Measurements from ENCODE around the gene SLC5A10.
"Not testable (repeated sequence)": the region's sequence is repeated elsewhere in the genome, so short reads cannot be mapped to it uniquely, and the experiment has no call there.

The SLC5A10 gene

GRCh38 chr17:18951941-18952842 is at the start of gene SLC5A10:
SLC5A10 (plus strand) TSS chr17:18952165; CDS start chr17:18952206, 41 bp downstream.
- no peak for DNase-seq (ENCODE audit: extremely low read depth in 1 of 2, low read depth in 1 of 2)

DNA sequence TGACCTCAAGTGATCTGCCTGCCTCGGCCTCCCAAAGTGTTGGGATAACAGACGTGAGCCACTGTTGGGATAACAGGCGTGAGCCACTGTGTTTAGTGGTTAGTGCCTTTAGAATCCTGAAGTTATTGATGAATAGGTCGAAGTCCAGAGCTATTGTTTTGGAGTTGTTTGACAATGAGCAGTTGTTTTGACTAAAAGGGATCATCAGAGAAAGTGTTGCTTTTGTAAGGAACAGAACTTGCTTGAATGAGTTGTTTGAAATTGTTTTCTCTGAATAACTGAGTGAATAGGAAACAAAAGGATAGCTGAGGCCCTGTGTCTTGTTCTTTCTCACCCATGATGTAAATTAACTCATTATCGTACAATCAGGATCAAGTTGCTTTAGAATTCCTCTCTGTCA is 47.5 kb upstream of the SLC5A10 start:
- no peak for DNase-seq (ENCODE audit: extremely low read depth in 1 of 2, low read depth in 1 of 2)

DNA sequence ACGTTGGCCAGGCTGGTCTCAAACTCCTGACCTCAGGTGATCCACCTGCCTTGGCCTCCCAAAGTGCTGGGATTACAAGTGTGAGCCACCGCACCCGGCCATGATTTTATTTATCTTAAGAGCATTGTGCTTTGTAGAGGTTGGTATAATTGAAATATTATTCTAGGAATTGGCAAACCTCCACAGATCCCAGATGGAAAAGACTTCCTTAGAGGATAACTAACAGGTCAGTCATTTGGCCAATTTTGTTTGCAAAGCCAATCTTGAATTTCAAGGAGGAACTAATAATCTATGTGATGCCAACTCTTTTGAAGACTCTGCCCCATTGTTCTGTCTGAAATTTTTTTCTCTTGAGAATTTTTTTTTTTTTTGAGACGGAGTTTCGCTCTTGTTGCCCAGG is 46.7 kb upstream of the SLC5A10 start:
- DNase-seq (ENCODE audit: extremely low read depth in 1 of 2, low read depth in 1 of 2) = no peak

DNA sequence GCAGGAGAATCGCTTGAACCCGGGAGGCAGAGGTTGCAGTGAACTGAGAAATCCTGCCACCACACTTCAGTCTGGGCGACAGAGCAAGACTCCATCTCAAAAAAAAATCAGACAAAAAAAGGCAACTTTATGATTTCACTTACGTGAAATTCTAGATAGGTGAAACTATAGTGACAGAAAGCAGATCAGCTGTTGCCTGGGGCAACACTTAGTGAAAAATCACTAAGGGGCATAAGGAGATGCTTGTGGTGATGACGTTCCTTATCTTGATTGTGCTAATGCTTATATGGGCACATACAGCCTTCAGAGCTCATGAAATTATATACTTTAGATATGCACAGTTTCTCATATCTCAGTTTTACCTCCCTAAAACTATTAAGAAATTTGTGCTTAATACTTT is 41.6 kb upstream of the SLC5A10 start:
- DNase-seq (ENCODE audit: extremely low read depth in 1 of 2, low read depth in 1 of 2) = no peak

DNA sequence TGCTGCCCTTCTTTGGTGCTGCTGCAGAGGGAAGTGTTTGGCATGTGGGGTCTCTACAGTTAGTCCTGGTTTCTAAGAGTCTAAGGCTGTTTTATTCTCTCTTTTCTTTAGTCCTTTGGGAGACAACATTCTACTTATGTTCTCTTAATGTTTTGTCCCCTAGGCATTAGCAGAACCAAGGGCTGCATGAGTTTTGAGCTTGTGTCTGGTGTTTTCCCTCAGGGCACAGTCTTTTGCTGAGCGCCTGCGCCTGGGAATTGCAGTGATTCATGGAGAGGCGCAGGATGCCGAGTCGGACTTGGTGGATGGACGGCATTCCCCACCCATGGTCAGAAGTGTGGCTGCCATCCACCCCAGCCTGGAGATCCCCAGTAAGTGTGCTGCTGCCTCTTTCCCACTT is 41.1 kb upstream of the SLC5A10 start:
- DNase-seq (ENCODE audit: extremely low read depth in 1 of 2, low read depth in 1 of 2) = no peak

- no peak for DNase-seq (ENCODE audit: extremely low read depth in 1 of 2, low read depth in 1 of 2)
These were observed 35.0 kb upstream of the SLC5A10 start for GRCh38 chr17:18916816-18917500.

GRCh38 chr17:18917506-18918032 is 34.4 kb upstream of the SLC5A10 start:
- DNase-seq (ENCODE audit: extremely low read depth in 1 of 2, low read depth in 1 of 2) = no peak

DNA sequence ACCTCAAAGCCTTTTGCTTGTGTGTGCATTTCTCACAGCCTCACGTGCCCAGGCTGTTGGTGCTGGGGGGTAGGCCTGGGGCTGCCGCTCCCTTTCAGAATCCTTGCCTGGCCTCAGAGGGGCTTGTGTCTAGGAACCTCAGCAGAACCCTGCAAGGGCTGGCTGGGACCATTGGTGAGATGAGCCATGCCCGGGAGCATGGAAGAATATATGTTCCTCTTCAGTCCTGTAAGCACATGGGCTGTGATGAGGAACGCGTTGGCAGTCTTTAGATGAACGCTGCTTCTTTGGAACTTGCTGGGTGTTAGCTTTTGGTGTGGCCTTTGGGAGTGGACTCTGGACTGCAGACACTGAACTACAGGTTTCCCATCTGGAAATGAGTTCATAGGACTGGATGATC is 32.0 kb upstream of the SLC5A10 start:
- DNase-seq (ENCODE audit: extremely low read depth in 1 of 2, low read depth in 1 of 2) = no peak

DNA sequence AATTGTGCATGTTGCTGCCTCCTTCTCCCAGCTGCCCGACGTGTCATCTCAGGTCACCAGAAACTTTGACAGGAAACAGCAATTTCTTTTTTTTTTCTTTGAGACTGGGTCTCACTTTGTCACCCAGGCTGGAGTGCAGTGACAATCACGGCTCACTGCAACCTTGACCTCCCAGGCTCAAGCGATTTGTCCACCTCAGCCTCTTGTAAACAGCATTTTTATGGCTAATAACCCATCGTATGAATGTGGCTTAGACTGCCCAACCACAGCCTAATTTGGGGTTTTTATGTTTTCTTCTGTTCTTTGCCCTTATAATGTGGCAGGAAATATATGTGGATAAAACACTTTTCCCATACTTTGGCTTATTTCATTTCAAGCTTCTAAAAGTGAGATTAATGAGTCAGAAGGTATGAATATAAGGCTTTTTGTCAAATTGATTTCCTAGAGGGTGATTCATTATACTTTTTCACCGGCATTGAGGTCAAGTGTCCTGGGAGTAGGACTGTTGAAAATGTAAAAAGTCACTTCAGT is 31.0 kb upstream of the SLC5A10 start:
- no peak for DNase-seq (ENCODE audit: extremely low read depth in 1 of 2, low read depth in 1 of 2)

GRCh38 chr17:18921485-18921884 is 30.5 kb upstream of the SLC5A10 start:
- DNase-seq (ENCODE audit: extremely low read depth in 1 of 2, low read depth in 1 of 2) = no peak

- no peak for DNase-seq (ENCODE audit: extremely low read depth in 1 of 2, low read depth in 1 of 2)
These were observed 30.0 kb upstream of the SLC5A10 start for GRCh38 chr17:18921912-18922451.

DNA sequence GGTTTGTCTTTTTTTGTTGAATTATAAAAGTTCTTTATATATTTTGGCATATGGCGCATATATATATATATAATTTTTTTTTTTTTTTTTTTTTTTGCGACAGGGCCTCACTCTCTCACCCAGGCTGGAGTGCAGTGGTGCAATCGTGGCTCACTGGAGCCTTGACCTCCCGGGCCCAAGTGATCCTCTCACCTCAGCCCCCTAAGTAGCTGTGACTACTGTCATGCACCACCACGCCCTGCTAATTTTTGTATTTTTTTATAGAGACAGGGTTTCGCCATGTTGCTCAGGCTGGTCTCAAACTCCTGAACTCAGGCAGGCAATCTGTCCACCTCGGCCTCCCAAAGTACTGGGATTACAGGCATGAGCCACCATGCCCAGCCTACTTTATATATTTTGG is 29.4 kb upstream of the SLC5A10 start:
- DNase-seq (ENCODE audit: extremely low read depth in 1 of 2, low read depth in 1 of 2) = not testable (repeated sequence)

GRCh38 chr17:18925187-18925586 is 26.8 kb upstream of the SLC5A10 start:
- no peak for DNase-seq (ENCODE audit: extremely low read depth in 1 of 2, low read depth in 1 of 2)

- DNase-seq (ENCODE audit: extremely low read depth in 1 of 2, low read depth in 1 of 2) = no peak
These were observed 23.3 kb upstream of the SLC5A10 start for GRCh38 chr17:18928628-18929125.

GRCh38 chr17:18932360-18933055 is 19.5 kb upstream of the SLC5A10 start:
- no peak for DNase-seq (ENCODE audit: extremely low read depth in 1 of 2, low read depth in 1 of 2)

DNA sequence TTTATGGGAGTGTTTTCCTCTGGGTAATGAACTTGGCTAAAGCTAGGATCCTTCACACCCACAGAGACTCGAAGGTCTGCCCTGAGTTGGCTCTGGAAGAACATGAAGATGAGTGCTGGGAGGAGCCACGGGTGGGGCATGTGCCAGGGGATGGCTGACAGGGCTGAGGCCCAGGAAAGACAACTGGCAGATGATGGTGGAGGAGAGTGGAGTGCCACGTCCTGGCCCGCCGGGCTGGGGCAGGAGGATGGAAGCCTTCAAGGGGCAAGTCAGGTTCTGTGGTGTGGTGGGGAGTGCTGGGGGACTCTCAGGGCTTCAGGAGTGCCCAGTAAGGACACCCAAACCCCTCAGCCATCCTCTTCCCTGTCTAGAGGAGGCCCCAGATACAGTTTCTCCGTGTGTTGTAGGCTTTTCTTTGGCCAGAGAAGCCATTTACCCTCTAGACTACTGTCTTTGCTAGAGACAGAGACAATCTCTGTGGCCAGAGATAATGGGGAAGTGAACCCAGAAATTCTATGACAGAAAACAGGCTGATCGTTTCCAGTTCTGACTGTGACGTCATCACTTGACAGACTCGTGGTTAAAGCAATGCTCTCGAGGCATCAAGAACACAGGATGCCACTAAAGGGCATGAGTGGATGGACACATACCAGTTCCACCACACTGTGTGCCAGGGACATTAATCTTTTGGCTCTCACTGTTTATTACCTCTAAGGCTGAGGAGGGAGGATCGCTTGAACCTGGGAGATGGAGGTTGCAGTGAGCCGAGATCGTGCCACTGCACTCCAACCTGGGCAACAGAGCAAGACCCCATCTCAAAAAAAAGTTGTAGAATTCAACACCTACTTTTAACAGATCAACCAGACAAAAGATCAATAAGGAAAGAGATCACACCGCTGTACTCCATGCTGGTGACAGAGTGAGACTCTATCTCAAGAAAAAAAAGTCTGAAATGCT is 18.6 kb upstream of the SLC5A10 start:
- DNase-seq (ENCODE audit: extremely low read depth in 1 of 2, low read depth in 1 of 2) = no peak

- DNase-seq (ENCODE audit: extremely low read depth in 1 of 2, low read depth in 1 of 2) = no peak
These were observed 13.8 kb upstream of the SLC5A10 start for GRCh38 chr17:18937981-18938691.

DNA sequence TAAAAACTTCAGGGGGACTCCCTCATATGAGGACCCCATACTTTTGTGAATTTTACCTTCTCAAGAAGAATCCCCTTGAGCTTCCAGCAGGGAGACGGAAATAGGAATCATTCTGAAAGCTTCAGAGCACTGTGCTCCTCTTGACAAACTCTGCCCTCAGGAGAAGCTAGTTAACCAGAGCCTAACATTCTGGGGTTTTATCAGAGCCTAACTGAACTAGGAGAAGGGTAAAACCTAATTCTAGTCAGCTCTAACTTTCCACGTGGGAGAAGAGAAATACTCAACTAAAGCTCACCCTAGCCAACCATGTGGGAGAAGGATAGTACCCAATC is 13.3 kb upstream of the SLC5A10 start:
- no peak for DNase-seq (ENCODE audit: extremely low read depth in 1 of 2, low read depth in 1 of 2)

DNA sequence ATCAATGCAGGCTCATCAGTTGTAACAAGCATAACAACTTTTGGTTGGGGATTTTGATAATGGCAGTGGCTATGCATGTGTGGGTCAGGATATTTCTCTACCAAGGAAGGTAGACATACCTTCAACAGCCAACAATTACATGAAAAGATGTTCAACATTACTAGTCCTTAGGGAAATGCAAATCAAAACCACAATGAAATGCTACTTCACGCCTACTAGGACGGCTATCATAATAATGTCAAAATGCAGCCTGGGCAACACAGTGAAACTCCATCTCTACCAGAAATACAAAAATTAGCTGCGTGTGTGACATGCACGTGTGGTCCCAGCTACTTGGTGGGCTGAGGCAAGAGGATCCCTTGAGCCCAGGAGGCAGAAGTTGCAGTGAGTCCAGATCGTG is 7.3 kb upstream of the SLC5A10 start:
- DNase-seq (ENCODE audit: extremely low read depth in 1 of 2, low read depth in 1 of 2) = no peak
